Muscle of arm (tissue), 12 donors: ENCODE results near the gene ANKRD62. TPM values are rescaled to one million over a fixed set of nuclear protein-coding genes. Genes with fewer than 3 reads are reported as not detected.
"Not testable (repeated sequence)": the region's sequence is repeated elsewhere in the genome, so short reads cannot be mapped to it uniquely, and the experiment has no call there.

Experiments
- DNase-seq: peaks from one replicate; pipeline ENCODE4 v3.0.0-alpha.2; 2013
- polyA plus RNA-seq, 12 donors: library from polyadenylated mRNA; unstranded; fragments of 120-200 nt; gene quantifications; one replicate each; pipeline ENCODE4 v1.2.1, GENCODE V29; 2013; ENCODE audit not compliant: insufficient read length in 12 of 12

ANKRD62 gene
- polyA plus RNA-seq, 12 donors: 0.06 to 0.12 TPM; not detected in 10

- DNase-seq: no peak
These were observed 4.7 kb downstream of the ANKRD62 start for GRCh38 chr18:12098374-12098773.

DNA sequence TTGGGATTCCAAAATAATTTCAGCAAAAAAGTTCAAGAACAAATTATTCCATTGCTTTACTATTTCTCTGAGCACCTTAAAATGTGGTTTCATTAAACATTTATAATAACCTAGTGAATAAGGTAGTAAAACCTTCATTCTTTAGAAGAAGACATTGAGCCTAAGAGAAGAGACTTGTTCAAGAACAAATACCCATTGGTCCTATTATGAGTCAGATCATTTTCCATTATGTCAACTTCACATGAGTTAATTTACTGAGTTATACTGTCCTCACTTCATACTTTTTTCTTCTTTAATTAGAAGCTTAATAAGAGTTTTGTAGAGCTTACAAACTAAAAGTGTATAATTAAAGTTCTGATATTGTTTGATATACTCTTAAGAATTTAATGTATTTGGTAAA, 5.5 kb downstream of the ANKRD62 start:
- DNase-seq: no peak

GRCh38 chr18:12101266-12101665, 7.6 kb downstream of the ANKRD62 start:
- DNase-seq: no peak

GRCh38 chr18:12102136-12102842, 8.6 kb downstream of the ANKRD62 start:
- DNase-seq: no peak

DNA sequence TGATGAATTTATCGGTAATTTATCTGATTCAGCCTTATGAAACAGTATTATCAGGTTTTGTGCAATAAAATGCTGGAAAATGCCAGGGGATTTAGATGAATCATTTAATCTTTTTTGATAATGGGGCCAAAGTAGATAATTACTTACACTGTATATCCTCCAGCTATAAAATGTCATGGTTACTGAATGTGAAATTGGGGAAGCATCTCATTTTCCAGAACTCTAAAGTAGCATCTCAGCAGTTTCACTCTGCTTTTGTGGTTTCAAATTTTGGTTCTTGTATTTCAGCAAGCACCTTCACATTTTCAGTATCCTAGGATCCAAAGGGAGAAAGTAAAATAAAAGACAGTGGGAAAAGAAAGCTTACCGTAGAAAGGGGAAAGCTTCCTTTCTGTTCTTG, 12.8 kb downstream of the ANKRD62 start:
- no peak for DNase-seq

GRCh38 chr18:12109836-12110235, 16.2 kb downstream of the ANKRD62 start:
- DNase-seq: no peak

DNA sequence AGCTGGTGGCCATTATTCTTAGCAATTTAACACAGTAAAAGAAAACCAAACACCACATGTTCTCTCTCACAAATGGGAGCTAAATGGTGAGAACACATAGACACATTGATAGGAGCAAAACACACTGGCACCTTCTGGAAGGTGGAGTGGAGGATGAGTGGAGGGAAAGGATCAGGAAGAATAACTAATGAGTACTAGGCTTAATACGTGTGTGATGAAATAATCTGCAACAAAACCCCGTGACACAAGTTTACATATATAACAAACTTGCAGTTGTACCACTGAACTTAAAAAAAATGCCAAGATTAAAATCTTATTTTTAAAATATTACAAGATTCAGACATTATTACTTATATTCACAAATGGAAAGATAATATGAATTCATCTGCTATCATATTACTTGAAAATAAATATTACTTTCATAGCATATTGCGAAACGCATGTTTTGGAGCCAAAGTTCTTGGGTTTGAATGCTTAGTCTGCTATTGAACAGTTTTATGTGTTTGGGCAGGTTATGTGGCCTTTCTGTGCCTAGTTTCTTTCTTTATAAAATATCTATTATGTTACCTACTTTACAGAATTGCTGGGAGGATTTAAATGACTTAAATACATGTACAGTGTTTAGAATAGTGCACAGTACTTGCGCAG, 20.5 kb downstream of the ANKRD62 start:
- DNase-seq: no peak

GRCh38 chr18:12119358-12119757, 25.7 kb downstream of the ANKRD62 start:
- no peak for DNase-seq

- DNase-seq: no peak
These were observed 27.8 kb downstream of the ANKRD62 start for GRCh38 chr18:12121175-12122042.

GRCh38 chr18:12122043-12122389, 28.4 kb downstream of the ANKRD62 start:
- not testable (repeated sequence) for DNase-seq

GRCh38 chr18:12127647-12128046, 34.0 kb downstream of the ANKRD62 start:
- not testable (repeated sequence) for DNase-seq

GRCh38 chr18:12138831-12139230, 45.2 kb downstream of the ANKRD62 start:
- not testable (repeated sequence) for DNase-seq

GRCh38 chr18:12140866-12141265, 47.2 kb downstream of the ANKRD62 start:
- not testable (repeated sequence) for DNase-seq

GRCh38 chr18:12141778-12142177, 48.1 kb downstream of the ANKRD62 start:
- DNase-seq: not testable (repeated sequence)

- DNase-seq: not testable (repeated sequence)
These were observed 55.8 kb downstream of the ANKRD62 start for GRCh38 chr18:12149431-12149830.

DNA sequence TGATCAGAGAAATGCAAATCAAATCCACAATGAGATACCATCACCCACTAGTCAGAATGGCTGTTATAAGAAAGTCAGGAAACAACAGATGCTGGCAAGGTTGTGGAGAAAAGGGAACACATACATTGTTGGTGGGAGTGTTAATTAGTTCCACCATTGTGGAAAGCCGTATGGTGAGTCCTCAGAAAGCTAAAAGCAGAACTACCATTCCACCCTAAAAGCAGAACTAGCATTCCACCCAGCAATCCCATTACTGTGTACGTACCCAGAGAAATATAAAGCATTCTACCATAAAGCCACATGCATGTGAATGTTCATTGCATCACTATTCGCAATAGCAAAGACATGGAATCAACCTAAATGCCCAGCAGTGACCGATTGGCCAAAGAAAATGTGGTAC, 60.7 kb downstream of the ANKRD62 start:
- no peak for DNase-seq

- no peak for DNase-seq
These were observed 62.4 kb downstream of the ANKRD62 start for GRCh38 chr18:12155996-12156395.

DNA sequence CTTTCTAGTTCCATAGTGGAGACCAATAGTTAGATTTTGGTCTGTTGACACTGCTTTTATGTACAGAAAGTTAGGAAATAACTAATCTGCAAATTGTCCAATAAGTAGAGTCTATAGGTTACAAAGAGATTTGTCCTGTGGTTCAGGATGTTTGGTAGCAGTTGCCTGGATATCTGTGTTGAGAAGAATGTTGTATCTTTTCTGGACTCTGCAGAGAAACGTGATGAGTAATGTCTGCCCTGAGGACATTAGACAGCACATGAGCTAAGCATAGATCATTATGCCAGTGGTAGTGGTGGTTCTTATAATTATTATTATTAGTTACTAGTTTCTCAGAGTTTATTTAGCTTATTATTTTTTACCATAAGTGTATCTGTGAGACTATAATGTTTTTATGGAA, 65.8 kb downstream of the ANKRD62 start:
- DNase-seq: no peak

DNA sequence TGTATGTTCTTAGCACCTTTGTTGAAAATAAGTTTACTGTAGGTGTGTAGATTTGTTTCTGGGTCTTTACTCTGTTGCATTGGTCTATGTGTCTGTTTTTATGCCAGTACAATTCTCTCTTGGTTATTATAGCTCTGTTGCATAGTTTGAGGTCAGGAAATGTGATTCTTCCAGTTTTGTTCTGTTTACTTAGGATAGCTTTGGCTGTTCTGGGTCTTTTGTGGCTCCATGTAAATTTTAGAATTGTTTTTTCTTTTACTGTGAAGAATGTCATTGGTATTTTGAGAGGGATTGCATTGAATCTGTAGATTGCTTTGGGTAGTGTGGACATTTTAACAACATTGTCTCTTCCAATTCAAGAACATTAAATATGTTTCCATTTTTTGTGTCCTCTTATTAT, 69.1 kb downstream of the ANKRD62 start:
- no peak for DNase-seq

GRCh38 chr18:12165038-12165768, 71.6 kb downstream of the ANKRD62 start:
- no peak for DNase-seq
